Measurements from ENCODE around the gene ARRDC4. TPM values are rescaled to one million over a fixed set of nuclear protein-coding genes. Genes with fewer than 3 reads are reported as not detected.

The ARRDC4 gene
- total and polyA plus RNA-seq, 2 experiments from 2014 or later: 16.9 to 35.3 TPM

- Histone ChIP-seq H3K27ac (no peak overlapping the region), H3K9me2 (replicated peaks; ENCODE audit: insufficient read depth) (no peaks in the 10 kb centered on the region), H3K79me2 (no peaks in the 10 kb centered on the region), H3K27me3 (no peaks in the 10 kb centered on the region), H3K4me1 (ENCODE audit: insufficient read depth) (no peaks in the 10 kb centered on the region), H3K4me2 (no peak overlapping the region), H3K9me3 (ENCODE audit: low read depth) (no peaks in the 10 kb centered on the region), H3K36me3 (replicated peaks; ENCODE audit: insufficient read depth, low read depth) (no peaks in the 10 kb centered on the region), H2AFZ (no peak overlapping the region), H4K20me1 (ENCODE audit: insufficient read depth, poor library complexity, severe bottlenecking) (no peaks in the 10 kb centered on the region), H3K4me3 (no peak overlapping the region)
- DNase-seq (ENCODE audit: low spot score): no peak
- 88% methylated on average over 1 of the region's 1 CpG for WGBS (ENCODE audit: low lambda C conversion rate, missing lambda C conversion rate)
- TF ChIP-seq, protein P1, sequence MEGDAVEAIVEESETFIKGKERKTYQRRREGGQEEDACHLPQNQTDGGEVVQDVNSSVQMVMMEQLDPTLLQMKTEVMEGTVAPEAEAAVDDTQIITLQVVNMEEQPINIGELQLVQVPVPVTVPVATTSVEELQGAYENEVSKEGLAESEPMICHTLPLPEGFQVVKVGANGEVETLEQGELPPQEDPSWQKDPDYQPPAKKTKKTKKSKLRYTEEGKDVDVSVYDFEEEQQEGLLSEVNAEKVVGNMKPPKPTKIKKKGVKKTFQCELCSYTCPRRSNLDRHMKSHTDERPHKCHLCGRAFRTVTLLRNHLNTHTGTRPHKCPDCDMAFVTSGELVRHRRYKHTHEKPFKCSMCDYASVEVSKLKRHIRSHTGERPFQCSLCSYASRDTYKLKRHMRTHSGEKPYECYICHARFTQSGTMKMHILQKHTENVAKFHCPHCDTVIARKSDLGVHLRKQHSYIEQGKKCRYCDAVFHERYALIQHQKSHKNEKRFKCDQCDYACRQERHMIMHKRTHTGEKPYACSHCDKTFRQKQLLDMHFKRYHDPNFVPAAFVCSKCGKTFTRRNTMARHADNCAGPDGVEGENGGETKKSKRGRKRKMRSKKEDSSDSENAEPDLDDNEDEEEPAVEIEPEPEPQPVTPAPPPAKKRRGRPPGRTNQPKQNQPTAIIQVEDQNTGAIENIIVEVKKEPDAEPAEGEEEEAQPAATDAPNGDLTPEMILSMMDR (IDR thresholded peaks at IDR 0.05; ENCODE audit: poor library complexity): no peak
- TF ChIP-seq EZH2 (IDR thresholded peaks at IDR 0.05; ENCODE audit: borderline replicate concordance) (no peak), EZH2phosphoT487 (IDR thresholded peaks at IDR 0.05; ENCODE audit: low read depth, severe bottlenecking, unreplicated experiment) (no peak)
Observed at GRCh38 chr15:97941572-97941971, 18.9 kb upstream of the ARRDC4 start.

GRCh38 chr15:97944724-97945123 is 15.8 kb upstream of the ARRDC4 start:
- no peak overlapping the region for H3K27ac ChIP-seq
- no peaks in the 10 kb centered on the region for H3K36me3 ChIP-seq (replicated peaks; ENCODE audit: insufficient read depth, low read depth)
- no peaks in the 10 kb centered on the region for H3K9me2 ChIP-seq (replicated peaks; ENCODE audit: insufficient read depth)
- no peaks in the 10 kb centered on the region for H4K20me1 ChIP-seq (ENCODE audit: insufficient read depth, poor library complexity, severe bottlenecking)
- no peaks in the 10 kb centered on the region for H3K79me2 ChIP-seq
- no peak overlapping the region for H3K4me2 ChIP-seq
- no peak overlapping the region for H3K4me3 ChIP-seq
- WGBS (ENCODE audit: low lambda C conversion rate, missing lambda C conversion rate): 65% methylated on average over 10 of the region's 10 CpGs
- no peaks in the 10 kb centered on the region for H3K27me3 ChIP-seq
- TF ChIP-seq EZH2 (IDR thresholded peaks at IDR 0.05; ENCODE audit: borderline replicate concordance) (no peak), EZH2phosphoT487 (IDR thresholded peaks at IDR 0.05; ENCODE audit: low read depth, severe bottlenecking, unreplicated experiment) (no peak)
- TF ChIP-seq, protein P1 (IDR thresholded peaks at IDR 0.05; ENCODE audit: poor library complexity): no peak
- DNase-seq (ENCODE audit: low spot score): no peak
- H2AFZ ChIP-seq: no peak overlapping the region
- H3K4me1 ChIP-seq (ENCODE audit: insufficient read depth): no peaks in the 10 kb centered on the region
- H3K9me3 ChIP-seq (ENCODE audit: low read depth): no peaks in the 10 kb centered on the region

DNA sequence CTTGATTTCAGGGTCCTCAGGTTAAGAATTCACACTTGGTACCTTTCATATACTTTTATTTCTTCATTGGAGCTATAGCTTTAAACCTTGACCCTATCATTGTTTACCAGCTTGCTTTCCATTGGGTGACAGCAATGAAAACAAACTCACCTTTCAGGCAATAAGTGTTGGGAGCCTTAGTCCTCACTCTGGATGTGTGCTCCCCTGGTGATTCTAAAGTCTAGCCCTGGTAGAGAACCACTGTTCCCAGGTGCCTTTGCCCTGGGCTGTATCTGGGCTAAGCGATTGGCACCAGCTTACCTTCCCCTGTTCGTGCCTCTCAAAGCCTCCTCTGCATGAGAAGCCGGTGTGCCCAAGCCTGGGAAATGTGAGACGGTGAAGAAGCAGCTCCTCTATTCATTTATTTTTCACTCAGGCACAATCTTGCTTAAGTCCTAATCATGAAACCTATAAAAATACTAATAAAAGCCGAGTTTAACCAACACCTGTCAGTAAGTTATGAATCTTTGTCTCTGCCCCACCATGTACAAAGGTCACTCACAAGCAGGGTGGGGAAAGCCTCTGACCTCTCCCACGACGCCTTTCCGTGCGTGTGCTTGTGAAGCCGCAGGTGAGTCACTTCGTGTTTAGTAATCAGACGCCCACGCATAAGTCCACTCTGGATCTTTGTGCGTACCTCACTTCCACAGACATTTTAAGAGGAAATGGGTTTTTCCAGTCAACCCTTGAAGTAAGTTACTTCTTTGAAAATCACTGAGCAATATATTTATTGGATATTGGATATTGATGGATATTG is 12.8 kb upstream of the ARRDC4 start:
- Histone ChIP-seq H3K4me2 (peak overlapping the region; percentile 33), H3K9me2 (replicated peaks; ENCODE audit: insufficient read depth) (no peaks in the 10 kb centered on the region), H3K36me3 (replicated peaks; ENCODE audit: insufficient read depth, low read depth) (no peaks in the 10 kb centered on the region), H3K27ac (no peak overlapping the region), H4K20me1 (ENCODE audit: insufficient read depth, poor library complexity, severe bottlenecking) (no peaks in the 10 kb centered on the region), H3K4me1 (ENCODE audit: insufficient read depth) (no peaks in the 10 kb centered on the region), H3K9me3 (ENCODE audit: low read depth) (no peaks in the 10 kb centered on the region), H3K27me3 (no peaks in the 10 kb centered on the region), H3K4me3 (no peak overlapping the region), H2AFZ (no peak overlapping the region), H3K79me2 (no peaks in the 10 kb centered on the region)
- WGBS (ENCODE audit: low lambda C conversion rate, missing lambda C conversion rate): 71% methylated on average over 14 of the region's 14 CpGs
- TF ChIP-seq, protein P1 (IDR thresholded peaks at IDR 0.05; ENCODE audit: poor library complexity): no peak
- DNase-seq (ENCODE audit: low spot score): peak; percentile 45

Measured in hepatocyte (in vitro differentiated cells).